Testis (tissue), 2 donors: Measurements from ENCODE around the gene CAMTA1.

Experiments used
- POLR2A ChIP-seq: fragments of 450-650 bp; IDR thresholded peaks from one replicate; pipeline ENCODE4 v1.6.1; 2017; ENCODE audit warnings: antibody characterized with exemption, mild to moderate bottlenecking, moderate library complexity
- TF ChIP-seq, protein P1 (sequence below), 3 experiments: fragments of 450-650 bp in 2 of 3; fragments of 200-600 bp in 1 of 3; sonication (generic) in 1 of 3; IDR thresholded peaks; one replicate each; pipeline ENCODE4 v1.5.1; 2016 to 2019; ENCODE audit warnings: antibody characterized with exemption in 3 of 3, mild to moderate bottlenecking in 2 of 3, moderate library complexity in 1 of 3

DNA sequence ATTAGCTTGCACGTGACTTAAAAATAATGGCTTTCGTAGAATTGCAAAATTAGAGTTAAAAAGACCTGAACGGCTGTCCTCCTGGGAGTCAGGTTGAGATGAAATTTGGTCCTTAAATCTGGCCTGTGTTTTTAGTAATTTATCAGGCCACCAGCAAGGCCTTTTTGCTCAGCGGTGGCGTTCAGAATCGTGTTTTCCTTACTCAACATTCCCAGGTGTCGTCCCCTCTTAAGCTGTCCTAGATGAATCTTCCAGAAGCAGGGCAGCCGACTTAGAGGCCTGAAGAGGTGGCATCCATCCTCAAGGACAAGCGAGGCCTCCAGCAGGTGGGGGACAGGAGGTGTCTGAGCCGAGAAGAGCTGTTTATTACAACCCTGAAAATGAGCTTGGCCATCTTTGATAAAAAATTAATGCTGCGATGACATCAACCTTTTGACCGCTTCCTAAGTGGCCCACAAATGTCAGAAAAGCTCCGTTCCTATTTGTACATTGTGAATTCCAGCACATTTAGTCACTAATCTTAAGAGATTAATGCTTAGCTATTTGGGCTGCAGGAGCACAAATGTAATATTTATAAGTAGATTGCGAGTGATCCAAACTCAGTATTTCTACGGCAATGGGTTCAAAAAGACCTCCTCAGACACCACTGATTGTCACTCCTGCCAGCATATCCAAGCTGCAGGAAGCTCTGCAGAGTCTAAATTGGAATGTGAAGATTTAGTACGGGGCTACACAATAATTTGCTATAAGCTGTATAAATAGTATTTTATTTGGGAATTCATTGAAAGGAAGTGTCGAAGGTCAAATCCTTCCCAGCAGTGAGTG, 641.7 kb downstream of the CAMTA1 start:
- TF ChIP-seq, protein P1, sequence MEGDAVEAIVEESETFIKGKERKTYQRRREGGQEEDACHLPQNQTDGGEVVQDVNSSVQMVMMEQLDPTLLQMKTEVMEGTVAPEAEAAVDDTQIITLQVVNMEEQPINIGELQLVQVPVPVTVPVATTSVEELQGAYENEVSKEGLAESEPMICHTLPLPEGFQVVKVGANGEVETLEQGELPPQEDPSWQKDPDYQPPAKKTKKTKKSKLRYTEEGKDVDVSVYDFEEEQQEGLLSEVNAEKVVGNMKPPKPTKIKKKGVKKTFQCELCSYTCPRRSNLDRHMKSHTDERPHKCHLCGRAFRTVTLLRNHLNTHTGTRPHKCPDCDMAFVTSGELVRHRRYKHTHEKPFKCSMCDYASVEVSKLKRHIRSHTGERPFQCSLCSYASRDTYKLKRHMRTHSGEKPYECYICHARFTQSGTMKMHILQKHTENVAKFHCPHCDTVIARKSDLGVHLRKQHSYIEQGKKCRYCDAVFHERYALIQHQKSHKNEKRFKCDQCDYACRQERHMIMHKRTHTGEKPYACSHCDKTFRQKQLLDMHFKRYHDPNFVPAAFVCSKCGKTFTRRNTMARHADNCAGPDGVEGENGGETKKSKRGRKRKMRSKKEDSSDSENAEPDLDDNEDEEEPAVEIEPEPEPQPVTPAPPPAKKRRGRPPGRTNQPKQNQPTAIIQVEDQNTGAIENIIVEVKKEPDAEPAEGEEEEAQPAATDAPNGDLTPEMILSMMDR (IDR thresholded peaks at IDR 0.05) = no peak
- TF ChIP-seq POLR2A = no peak
